ENCODE results near the gene SBF2.

GRCh38 chr11:9755561-9756185 lies 538.3 kb downstream of the SBF2 start:
- TF ChIP-seq CTCF (IDR thresholded peaks at IDR 0.05 in 4 of 5, conservative IDR thresholded peaks at IDR 0.05 in 1 of 5) (no peak), POLR2A (IDR thresholded peaks at IDR 0.05) (no peak)

Data from gastrocnemius medialis (tissue), 4 donors.